OCI-M2 (cell line): ENCODE data around the gene CRHR2.

Experiments
- DNase-seq: peaks from one replicate; lab custom pipeline; 2025; ENCODE audit not compliant: unreplicated experiment; lab: John Stamatoyannopoulos, UW

CRHR2 gene

GRCh38 chr7:30633223-30633622 lies 49.0 kb downstream of the CRHR2 start:
- DNase-seq: no peak

DNA sequence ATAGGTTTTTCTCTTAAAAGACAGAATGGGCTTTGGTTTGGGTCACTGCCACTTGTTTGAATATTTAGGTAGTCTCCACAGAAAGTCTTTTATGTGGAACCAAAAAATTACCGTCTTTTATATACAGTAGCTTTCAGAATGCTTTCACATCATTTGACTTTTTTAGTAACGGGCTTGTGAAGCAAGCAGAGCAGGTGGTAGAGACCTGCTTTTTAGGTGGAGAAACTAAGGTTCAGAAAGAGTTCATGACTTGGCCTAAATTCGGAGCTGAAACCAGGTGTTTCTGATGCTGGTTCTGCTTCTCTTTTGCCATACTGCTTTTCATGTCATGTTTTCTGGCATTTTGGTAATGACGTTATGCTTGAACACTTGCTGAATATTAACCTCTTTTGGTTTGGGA lies 51.3 kb downstream of the CRHR2 start:
- no peak for DNase-seq

GRCh38 chr7:30627026-30627425 lies 55.2 kb downstream of the CRHR2 start:
- DNase-seq: no peak

DNA sequence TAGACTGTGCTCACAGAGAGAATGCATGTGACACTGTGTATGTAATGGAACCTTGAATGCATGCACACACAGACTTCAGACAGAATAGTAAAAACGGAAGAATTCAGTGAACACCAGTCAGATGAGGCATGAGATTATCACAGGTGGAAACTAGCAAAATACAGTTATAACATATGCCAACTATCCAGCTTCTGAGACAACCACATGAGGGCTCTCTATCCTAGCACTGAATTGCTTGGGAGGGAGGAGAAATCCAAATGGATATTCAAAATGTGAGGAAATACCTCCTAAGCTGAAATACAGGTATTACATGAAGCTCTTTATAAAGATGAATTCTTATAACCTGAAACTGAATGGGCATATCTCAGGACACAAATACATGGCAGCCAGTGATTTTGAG lies 57.0 kb downstream of the CRHR2 start:
- no peak for DNase-seq

DNA sequence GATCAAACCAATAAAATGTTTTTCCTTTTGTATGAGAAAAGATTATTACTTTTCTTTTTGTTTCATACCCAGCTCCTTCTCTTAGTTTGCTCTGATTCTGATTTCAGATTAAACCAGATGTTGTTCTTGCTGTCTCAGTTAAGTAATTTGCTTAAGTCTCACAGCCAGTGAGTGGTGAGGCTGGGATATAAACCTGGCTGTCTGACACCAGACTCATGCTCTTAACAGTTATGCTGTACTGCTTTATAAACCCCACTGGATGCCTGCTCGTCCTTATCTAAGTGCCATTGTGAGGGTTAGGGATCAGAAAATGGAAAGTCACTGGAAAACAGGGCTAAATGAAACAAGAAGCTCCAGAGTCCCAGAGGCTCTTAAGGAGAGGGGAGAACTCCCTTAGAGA lies 63.3 kb downstream of the CRHR2 start:
- no peak for DNase-seq

GRCh38 chr7:30618080-30618676 lies 64.1 kb downstream of the CRHR2 start:
- DNase-seq: no peak

DNA sequence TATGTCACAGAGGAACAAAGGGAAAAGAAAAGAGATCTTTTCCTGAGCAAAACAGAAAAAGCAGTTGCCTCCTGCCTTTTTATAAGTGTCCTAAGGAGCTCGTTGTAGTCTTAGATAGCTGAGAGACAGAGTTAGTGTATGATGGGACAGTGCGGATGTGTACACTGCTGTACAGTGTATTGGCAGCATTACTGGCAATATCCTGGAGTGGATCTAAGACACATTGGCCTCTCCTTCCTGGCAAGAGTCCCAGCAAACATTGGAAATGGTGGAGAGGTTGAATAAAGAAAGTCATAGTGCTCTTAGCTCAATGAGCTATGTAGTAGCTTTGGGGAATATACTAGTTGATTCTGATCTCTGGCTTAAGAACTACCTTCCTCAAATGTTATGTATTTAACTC lies 64.9 kb downstream of the CRHR2 start:
- no peak for DNase-seq

- DNase-seq: no peak
These were observed 65.9 kb downstream of the CRHR2 start for GRCh38 chr7:30616318-30616717.

DNA sequence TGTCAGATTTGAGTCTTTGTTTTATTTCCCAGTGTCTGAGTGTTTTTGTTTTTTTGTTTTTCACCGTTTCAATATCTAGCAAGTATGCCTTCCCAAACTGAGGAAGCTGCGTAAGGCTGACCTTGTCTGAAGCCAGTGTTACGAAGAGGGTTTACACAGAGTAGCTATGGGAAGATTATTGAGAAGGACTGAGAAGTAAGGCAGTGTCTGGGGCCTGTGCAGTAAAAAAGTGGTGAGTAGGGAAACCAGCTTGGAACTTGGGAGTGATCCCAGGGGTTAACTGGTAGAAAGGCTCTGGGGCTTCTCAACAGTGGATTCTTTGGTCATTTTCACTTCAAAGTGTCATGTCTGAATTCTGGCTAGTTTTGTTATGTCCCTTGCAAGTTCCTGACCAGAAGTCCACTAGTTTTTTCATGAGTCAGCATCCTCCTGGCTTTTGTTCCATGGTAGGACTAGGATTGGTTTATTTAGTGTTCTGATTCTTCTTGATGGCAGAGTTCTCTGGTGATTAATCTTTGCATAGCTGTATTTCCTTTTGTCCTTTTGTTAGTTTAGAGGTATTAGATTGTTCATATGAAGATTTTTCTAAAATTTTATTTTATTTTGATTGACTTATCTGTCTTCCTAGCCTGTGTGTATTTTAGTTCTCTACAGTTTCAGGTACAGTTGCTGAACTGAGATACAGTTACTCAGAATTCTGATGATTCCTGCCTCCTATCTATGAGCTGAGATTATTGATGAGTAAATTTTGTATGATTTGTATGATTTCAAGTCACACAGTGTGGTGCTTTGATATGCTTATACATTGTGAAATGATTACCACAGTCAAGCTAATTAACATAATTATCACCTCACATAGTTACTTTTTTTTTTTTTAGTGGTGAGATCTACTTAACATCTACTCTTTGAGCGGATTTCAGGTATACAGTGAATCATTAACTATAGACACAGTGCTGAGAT lies 68.6 kb downstream of the CRHR2 start:
- DNase-seq: no peak

- no peak for DNase-seq
These were observed 69.5 kb downstream of the CRHR2 start for GRCh38 chr7:30612658-30613265.

- no peak for DNase-seq
These were observed 76.4 kb downstream of the CRHR2 start for GRCh38 chr7:30605832-30606231.

DNA sequence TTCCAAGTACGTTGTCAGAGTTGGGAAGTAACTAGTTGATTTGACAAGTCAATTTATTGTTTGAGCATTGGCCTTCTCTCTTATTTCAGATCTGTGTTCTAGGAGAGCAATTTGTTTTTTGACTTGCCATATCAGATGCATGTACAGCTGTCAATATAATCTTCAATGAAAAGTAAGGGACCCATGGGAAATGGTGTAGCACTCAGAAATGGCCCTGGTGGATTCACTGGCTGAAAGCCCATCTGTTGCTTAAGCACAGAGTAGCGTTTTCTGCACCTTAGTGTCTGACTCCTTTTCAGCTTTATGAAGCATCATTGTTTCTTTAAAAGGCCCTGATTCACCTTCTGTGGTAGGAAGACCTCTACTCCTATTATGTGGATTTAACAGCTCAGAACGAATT lies 77.4 kb downstream of the CRHR2 start:
- DNase-seq: no peak
